Measurements from ENCODE around the gene FSCN2.

- TF ChIP-seq ZBTB33 (IDR thresholded peaks at IDR 0.05; ENCODE audit: borderline replicate concordance, low read depth) = no peak
- TF ChIP-seq CTCF (IDR thresholded peaks at IDR 0.05) = no peak
- TF ChIP-seq POLR2AphosphoS5 (IDR thresholded peaks at IDR 0.05; ENCODE audit: low read depth, low read length) = no peak
- no peak for TF ChIP-seq RXRA (IDR thresholded peaks at IDR 0.05; ENCODE audit: borderline replicate concordance, low read depth)
- TF ChIP-seq TAF1 (IDR thresholded peaks at IDR 0.05; ENCODE audit: borderline replicate concordance, low read depth, low read length) = no peak
- TF ChIP-seq RCOR1 (IDR thresholded peaks at IDR 0.05; ENCODE audit: low read length) = no peak
- no peak for TF ChIP-seq EP300 (IDR thresholded peaks at IDR 0.05; ENCODE audit: borderline replicate concordance in 1 of 2, low read depth in 1 of 2, low read length in 1 of 2)
These were observed 29.9 kb downstream of the FSCN2 start for GRCh38 chr17:81558115-81558468.

All from SK-N-SH (cell line).